ENCODE results near the gene C5.

The C5 gene

GRCh38 chr9:120924698-120925534 lies 125.2 kb downstream of the C5 start:
- Histone ChIP-seq H3K9me3 (ENCODE audit: control insufficient read depth, low read length) (no peaks in the 10 kb centered on the region), H3K27me3 (ENCODE audit: control insufficient read depth, insufficient read depth, low read length) (no peaks in the 10 kb centered on the region), H3K4me3 (ENCODE audit: low read depth, low read length) (no peak overlapping the region), H2AFZ (no peak overlapping the region), H3K79me2 (no peaks in the 10 kb centered on the region), H3K36me3 (ENCODE audit: control insufficient read depth, insufficient read depth, low read length) (no peaks in the 10 kb centered on the region), H3K4me1 (peaks cover 3% of the 10 kb centered on the region), H3K4me2 (ENCODE audit: low read length) (no peak overlapping the region), H3K27ac (no peak overlapping the region), H3K9ac (no peak overlapping the region)
- TF ChIP-seq CTCF (IDR thresholded peaks at IDR 0.05), result no peak

GRCh38 chr9:120923620-120924328 lies 126.3 kb downstream of the C5 start:
- TF ChIP-seq CTCF (IDR thresholded peaks at IDR 0.05), result no peak
- Histone ChIP-seq H3K4me2 (ENCODE audit: low read length) (no peak overlapping the region), H3K9me3 (ENCODE audit: control insufficient read depth, low read length) (no peaks in the 10 kb centered on the region), H2AFZ (no peak overlapping the region), H3K4me1 (no peaks in the 10 kb centered on the region), H3K4me3 (ENCODE audit: low read depth, low read length) (no peak overlapping the region), H3K27ac (no peak overlapping the region), H3K9ac (no peak overlapping the region), H3K27me3 (ENCODE audit: control insufficient read depth, insufficient read depth, low read length) (no peaks in the 10 kb centered on the region), H3K36me3 (ENCODE audit: control insufficient read depth, insufficient read depth, low read length) (no peaks in the 10 kb centered on the region), H3K79me2 (no peaks in the 10 kb centered on the region)

- Histone ChIP-seq H3K79me2 (no peaks in the 10 kb centered on the region), H3K36me3 (ENCODE audit: control insufficient read depth, insufficient read depth, low read length) (no peaks in the 10 kb centered on the region), H3K27me3 (ENCODE audit: control insufficient read depth, insufficient read depth, low read length) (no peaks in the 10 kb centered on the region), H3K27ac (no peak overlapping the region), H2AFZ (no peak overlapping the region), H3K4me1 (no peaks in the 10 kb centered on the region), H3K4me3 (ENCODE audit: low read depth, low read length) (no peak overlapping the region), H3K4me2 (ENCODE audit: low read length) (no peak overlapping the region), H3K9me3 (ENCODE audit: control insufficient read depth, low read length) (no peaks in the 10 kb centered on the region), H3K9ac (no peak overlapping the region)
- TF ChIP-seq CTCF (IDR thresholded peaks at IDR 0.05), result no peak
Observed at GRCh38 chr9:120922404-120923195, 127.5 kb downstream of the C5 start.

- Histone ChIP-seq H3K79me2 (no peaks in the 10 kb centered on the region), H3K27me3 (ENCODE audit: control insufficient read depth, insufficient read depth, low read length) (no peaks in the 10 kb centered on the region), H3K4me3 (ENCODE audit: low read depth, low read length) (no peak overlapping the region), H3K27ac (no peak overlapping the region), H3K4me2 (ENCODE audit: low read length) (no peak overlapping the region), H3K36me3 (ENCODE audit: control insufficient read depth, insufficient read depth, low read length) (no peaks in the 10 kb centered on the region), H2AFZ (no peak overlapping the region), H3K4me1 (no peaks in the 10 kb centered on the region), H3K9me3 (ENCODE audit: control insufficient read depth, low read length) (no peaks in the 10 kb centered on the region), H3K9ac (no peak overlapping the region)
- no peak for TF ChIP-seq CTCF (IDR thresholded peaks at IDR 0.05)
Observed at GRCh38 chr9:120921661-120922181, 128.4 kb downstream of the C5 start.
